Measurements from ENCODE around the gene ZNF483.
"Not testable (repeated sequence)": the region's sequence is repeated elsewhere in the genome, so short reads cannot be mapped to it uniquely, and the experiment has no call there.

ZNF483 gene

DNA sequence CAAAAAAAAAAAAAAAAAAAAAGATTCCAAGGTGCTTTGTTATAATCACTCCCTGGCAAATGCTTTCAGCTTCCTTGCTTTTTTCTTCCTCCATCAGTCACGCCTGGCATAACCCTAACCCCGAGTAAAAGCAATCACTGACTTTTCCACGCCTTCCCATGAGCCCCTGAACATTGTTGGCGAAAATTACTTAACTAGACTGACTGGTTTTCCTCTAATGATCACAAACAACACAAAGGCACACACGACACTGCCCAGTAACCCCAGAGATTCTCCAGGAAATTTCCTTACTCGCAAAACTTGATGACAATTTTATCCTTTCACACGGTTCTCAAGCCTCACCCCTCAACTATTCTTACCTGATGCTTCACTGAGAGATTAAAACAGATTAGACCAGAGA is 85.9 kb downstream of the ZNF483 start:
- H3K9me3 ChIP-seq (ENCODE audit: control insufficient read depth, insufficient read depth, low read length), result no peaks in the 10 kb centered on the region
- H3K4me1 ChIP-seq (ENCODE audit: insufficient read depth, low read length), result no peaks in the 10 kb centered on the region
- no peak overlapping the region for H3K9ac ChIP-seq (ENCODE audit: low read depth, low read length)
- H3K36me3 ChIP-seq (ENCODE audit: insufficient read depth, low read length), result no peaks in the 10 kb centered on the region

DNA sequence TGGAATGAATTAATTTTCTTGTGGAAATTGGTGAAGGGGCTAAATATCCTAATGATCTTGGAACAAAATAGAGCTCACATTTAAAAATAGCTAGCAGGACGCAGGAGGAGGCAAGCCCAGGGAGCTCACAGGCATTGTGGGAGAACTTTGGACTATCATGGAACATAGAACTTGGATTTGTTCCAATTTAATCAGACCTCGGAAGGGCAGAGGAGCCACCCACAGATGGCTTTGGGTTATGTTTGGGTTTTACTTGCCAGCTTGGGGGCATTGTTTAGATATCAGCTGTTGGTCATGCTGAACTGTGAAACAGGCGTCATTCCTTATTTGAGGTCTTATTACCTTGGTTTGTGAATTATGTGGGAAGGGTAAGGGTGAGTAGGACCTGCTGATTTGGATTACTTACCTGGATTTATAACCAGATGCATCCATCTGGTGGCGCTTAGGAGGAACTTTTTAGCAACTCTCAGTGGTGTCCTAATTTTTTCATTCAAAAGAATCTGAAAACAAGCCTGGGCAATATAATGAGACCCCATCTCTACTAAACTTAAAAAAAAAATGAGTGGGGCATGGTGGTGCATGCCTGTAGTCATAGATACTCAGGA is 88.6 kb downstream of the ZNF483 start:
- Histone ChIP-seq H3K9me3 (ENCODE audit: control insufficient read depth, insufficient read depth, low read length) (no peaks in the 10 kb centered on the region), H3K4me1 (ENCODE audit: insufficient read depth, low read length) (no peaks in the 10 kb centered on the region), H3K9ac (ENCODE audit: low read depth, low read length) (no peak overlapping the region), H3K36me3 (ENCODE audit: insufficient read depth, low read length) (no peaks in the 10 kb centered on the region)

DNA sequence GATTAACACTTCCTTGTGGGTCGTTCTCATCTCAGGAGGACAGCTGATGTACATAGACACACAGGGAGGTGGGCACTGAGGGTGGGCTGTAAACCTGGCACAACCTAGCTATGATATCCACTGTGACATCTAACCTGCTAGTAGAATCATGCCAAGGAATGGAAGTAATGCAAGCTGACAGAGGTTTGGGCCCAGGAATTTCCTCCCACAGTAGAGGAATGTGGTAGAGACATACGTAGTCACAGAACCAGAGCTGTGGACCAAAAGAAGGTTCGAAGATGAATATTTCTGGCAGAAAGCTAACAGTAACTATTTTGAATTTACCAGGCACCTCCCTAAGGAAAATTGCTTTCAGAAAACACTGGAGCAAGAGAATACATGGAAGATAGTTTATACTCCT is 90.9 kb downstream of the ZNF483 start:
- H3K9ac ChIP-seq (ENCODE audit: low read depth, low read length), result no peak overlapping the region
- H3K4me1 ChIP-seq (ENCODE audit: insufficient read depth, low read length), result no peaks in the 10 kb centered on the region
- no peaks in the 10 kb centered on the region; the same call in 1 of the 2 replicates for H3K9me3 ChIP-seq (ENCODE audit: control insufficient read depth, insufficient read depth, low read length)
- no peaks in the 10 kb centered on the region for H3K36me3 ChIP-seq (ENCODE audit: insufficient read depth, low read length)

DNA sequence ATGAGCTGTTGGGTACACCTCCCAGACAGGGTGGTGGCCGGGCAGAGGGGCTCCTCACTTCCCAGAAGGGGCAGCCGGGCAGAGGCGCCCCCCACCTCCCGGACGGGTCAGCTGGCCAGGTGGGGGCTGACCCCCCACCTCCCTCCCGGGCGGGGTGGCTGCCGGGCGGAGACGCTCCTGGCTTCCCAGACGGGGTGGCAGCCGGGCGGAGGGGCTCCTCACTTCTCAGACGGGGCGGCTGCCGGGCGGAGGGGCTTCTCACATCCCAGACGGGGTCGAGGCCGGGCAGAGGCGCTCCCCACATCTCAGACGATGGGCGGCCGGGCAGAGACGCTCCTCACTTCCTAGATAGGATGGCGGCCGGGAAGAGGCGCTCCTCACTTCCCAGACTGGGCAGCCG is 92.4 kb downstream of the ZNF483 start:
- not testable (repeated sequence) for H3K36me3 ChIP-seq (ENCODE audit: insufficient read depth, low read length); H3K9me3 ChIP-seq (ENCODE audit: control insufficient read depth, insufficient read depth, low read length); H3K4me1 ChIP-seq (ENCODE audit: insufficient read depth, low read length); H3K9ac ChIP-seq (ENCODE audit: low read depth, low read length)

DNA sequence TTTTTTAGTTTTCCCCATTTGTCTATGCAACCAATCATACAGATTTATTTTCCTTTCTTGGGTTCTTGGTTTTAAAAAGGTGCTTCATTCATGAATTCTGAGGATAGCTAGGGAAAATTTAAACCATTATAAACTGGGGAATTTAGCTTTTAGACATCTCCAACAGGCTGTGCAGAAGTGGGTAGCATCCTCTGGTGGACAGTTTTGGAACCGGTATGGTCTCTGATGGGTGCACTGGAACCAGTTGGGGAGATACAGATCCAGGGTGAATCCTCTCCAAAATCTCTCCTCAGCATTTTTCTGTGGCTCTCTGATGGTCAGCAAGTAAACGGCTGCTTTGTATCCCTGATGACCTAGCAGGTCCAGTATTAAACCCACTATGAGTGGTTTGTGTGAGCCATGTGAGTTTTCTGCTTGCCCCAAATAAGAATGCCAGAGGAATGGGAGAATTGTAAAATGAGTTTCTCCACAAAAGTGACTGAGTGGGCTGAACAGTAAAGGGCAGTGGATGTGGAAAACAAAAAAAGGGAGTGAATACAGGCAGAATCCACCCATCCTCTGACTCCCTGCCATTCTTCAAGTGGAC is 97.0 kb downstream of the ZNF483 start:
- H3K4me1 ChIP-seq (ENCODE audit: insufficient read depth, low read length), result no peaks in the 10 kb centered on the region
- no peaks in the 10 kb centered on the region for H3K36me3 ChIP-seq (ENCODE audit: insufficient read depth, low read length)
- H3K9me3 ChIP-seq (ENCODE audit: control insufficient read depth, insufficient read depth, low read length), result no peaks in the 10 kb centered on the region; the same call in 1 of the 2 replicates
- no peak overlapping the region for H3K9ac ChIP-seq (ENCODE audit: low read depth, low read length)

DNA sequence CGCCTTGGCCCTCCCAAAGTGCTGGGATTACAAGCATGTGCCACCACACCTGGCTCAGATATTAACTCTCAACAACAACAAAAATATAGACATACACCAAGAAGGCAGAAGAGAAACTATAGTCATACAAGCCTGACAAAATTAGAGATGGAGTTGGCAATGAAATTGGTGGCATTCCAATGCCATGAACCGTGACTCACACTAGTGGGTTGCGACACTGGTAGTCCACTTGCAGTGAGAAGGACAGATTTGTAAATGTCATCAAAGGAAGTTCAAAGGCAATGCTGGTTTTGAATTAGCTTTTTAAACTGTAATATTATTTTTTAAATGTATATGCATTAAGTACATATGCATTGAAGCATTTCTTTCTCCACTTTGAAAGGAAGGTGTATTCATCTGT is 97.6 kb downstream of the ZNF483 start:
- H3K9ac ChIP-seq (ENCODE audit: low read depth, low read length), result no peak overlapping the region
- H3K36me3 ChIP-seq (ENCODE audit: insufficient read depth, low read length), result no peaks in the 10 kb centered on the region
- peaks cover 3% of the 10 kb centered on the region; the same call in 1 of the 2 replicates for H3K4me1 ChIP-seq (ENCODE audit: insufficient read depth, low read length)
- H3K9me3 ChIP-seq (ENCODE audit: control insufficient read depth, insufficient read depth, low read length), result no peaks in the 10 kb centered on the region; the same call in 1 of the 2 replicates

Data from ES-I3 (cell line).